ENCODE measurements around the gene LINC00632.
"Not testable (repeated sequence)": the region's sequence is repeated elsewhere in the genome, so short reads cannot be mapped to it uniquely, and the experiment has no call there.

Gene LINC00632

DNA sequence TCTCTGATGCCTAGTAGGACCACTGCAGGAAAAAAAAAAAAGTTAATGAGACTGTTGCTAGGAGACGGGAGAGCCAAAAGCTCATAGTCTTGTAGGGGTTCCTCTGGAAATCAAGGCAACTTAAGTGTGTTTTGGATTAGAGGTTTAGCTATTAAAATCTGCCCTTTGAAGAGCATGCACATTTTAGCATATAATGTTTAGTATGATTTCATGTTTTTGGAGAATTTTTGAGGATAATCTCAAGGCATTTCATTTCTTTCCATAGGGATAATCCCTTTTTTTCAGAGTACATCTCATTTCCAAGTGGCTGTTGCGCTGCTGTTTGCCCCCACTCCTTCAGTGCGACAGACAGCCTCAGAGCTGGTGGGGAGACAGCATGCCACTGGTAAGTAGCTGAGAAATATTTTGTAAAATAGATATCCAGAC is at the start of gene LINC00632:
TSS of gene LINC00632 (plus strand) at position 339 of the 426 bp plus-strand sequence.
- no peak for DNase-seq

DNA sequence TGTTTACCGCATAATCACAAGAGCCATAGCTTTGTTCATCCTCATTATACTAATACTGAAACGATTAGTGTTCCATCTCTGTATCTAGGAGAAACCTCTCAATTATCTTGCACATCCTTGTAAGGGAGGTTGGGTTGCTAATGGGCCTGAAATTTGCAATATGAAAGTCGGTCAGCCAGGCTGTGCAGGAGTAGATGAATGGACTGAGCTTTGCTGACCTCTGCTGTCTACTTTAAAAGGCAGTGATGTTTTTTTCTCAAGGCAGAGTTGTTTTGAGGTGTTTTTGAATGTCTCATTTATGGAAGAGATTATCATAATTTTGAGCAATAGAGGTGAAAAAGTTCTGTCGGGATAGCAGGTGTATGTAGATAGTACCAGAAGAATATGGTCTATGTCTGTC is 47.9 kb upstream of the LINC00632 start:
- no peak for DNase-seq

DNA sequence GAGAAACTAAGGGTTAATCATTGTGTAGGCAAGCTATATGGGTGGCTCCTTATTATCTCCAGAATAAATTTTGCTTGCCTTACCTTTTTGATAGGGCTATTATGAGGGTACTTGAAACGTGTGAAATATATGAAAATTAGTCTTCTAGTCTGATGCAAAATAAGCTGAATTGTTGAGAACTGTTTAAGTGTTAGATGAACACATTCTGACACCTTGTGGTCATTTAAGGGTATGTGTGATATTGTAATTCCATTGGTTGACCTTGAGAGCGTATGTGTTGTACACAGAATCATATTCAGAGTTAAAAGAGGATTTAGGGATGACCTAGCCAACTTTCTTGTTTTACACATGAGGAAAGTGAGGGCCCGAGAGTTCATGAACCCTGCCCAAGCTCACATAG is 44.6 kb upstream of the LINC00632 start:
- DNase-seq: peak; percentile 4

DNA sequence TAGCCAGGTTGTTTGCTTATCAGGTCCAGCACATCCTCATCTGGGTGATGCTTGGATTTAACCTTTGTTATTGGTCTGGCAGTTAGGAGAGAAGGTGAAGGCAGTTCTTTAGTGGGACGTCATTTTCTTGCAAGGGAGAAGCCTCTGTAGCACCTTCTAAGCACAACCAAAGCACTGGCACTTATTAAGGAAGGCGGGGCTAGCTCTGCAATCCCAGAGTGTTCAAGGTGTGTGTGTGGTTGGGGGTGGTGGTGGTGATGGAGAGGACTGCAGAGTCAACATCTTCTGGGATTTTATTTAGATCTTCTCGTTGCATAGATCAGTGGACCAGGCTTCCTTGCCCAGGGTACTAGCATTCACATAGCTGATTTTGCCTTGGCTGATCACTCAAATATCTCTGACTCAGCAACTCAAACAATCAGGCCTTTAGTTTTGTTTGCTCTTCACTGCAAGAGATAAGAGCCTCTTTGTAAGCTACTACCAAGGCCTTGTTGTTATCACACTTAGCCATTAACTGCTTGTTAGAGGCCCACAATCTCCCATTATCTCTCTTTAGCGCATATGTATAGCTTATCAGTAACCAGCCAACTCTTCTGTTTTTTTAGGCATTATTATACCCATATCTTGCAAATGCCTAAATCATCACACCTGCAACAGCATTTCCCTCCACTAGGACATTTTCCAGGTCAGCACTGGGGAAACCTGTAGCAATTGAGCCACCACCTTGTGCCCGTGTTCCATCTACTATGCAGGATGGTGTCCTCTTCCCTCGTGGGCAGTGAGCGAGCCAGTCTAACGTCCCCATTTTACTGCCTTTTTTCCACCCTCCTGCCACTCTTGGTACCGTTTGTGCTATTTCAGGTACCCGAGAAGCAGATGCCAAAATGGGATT is 36.5 kb upstream of the LINC00632 start:
- DNase-seq: no peak

DNA sequence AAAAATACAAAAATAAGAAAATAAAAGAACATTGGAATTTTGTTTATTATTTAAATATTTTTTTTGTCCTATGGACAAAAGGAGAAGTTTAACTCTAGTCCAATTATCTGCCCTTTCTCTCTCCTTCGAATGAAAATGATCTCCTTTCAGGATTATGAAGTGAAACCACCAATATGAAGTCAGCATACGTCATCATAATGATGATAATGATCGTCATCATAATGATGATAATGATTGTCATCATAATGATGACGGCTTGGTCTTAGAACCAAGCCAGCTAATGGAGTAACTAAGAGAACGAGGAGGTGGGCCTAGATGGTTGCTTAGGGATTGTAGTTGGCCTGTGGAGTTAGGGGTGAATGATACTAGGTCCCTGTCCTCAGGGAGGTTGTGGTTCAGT is 21.9 kb upstream of the LINC00632 start:
- no peak for DNase-seq

DNA sequence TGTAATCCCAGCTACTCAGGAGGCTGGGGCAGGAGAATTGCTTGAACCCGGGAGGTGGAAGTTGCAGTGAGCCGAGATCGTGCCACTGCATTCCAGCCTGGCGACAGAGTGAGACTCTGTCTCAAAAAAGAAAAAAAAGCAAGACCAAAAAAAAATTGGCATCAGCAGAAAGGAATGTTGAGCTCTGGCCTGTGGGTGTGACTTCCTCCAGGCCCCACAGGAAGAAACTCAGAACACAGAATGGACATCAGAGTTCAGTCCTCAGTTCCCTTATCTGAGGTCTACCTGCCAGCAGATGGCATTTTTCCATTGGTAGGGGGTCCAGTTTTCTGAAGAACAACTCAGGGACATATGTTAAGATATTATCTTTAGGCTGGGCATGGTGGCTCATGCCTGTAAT is 18.0 kb upstream of the LINC00632 start:
- DNase-seq: not testable (repeated sequence)

DNA sequence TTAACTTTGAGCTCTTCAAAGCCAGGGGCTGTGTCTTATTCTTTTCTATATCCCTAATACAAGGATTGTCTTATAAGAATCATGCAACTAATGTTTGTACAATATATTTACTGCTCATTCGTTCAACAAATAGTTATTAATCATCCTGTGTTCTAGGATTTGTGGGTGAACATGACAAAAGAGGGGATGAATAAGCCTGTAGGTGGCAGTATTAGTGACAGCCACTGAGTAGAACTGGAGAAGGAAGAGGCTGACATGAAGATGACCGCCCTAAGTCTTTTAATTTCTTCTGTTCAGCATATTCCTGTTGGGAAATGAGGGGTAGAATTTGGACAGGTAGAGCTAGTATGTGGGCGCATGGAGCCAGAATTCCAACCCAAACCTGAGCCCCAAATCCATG is 11.9 kb upstream of the LINC00632 start:
- DNase-seq: peak; percentile 1

DNA sequence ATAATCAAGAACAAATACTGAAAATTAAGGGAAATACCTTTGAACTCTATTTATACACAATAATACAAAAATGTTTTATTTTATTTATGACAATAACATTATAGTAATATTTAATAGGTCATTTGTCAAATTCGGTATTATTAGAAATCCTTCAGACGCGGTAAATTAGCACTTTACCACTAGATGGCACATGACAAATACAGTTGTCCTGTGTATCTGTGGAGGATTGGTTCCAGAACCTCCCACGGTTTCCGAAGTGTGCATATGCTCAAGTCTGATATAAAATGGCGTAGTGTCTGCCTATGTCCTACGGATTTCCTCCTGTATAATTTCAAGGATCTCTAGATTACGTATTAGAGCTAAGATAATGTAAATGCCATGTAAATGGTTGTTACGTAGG is 8.1 kb upstream of the LINC00632 start:
- peak; percentile 19 for DNase-seq

DNA sequence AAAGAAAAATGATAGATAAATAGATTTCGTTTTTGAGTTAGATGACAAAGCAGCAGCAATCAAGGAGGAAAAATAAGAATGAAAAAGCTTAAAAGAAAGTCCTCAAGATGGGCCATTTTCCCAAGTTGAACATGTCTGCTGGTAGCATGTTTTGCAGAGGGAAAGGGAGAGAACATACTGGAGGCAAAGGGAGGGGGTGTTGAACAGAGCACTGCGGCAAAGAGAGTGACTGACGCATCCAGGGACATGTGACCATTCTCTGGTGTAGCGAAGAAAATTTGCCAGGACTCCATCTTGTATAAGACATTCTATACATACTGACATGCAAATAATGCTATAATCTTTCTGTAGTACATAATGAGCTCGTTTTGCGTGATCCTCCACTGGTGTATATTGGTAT is 1.2 kb downstream of the LINC00632 start:
- no peak for DNase-seq

DNA sequence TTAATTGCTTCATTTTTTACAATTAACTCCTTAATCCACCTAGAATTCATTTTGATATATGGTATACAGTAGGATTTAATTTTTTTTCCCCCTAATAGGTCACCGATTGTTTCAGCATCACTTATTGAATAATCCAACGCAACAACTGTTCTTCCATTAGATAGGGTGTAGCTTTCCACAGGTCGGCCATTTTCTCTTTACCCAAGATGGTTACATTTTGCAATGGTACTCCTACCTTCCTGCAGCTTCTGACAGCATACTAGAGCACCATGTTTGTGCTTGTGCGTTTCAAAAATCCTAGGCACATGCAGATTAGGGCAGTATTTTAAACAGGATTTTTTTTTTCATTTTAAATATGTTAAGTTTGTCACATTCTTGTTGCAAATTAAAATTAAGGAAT is 2.3 kb downstream of the LINC00632 start:
- no peak for DNase-seq

DNA sequence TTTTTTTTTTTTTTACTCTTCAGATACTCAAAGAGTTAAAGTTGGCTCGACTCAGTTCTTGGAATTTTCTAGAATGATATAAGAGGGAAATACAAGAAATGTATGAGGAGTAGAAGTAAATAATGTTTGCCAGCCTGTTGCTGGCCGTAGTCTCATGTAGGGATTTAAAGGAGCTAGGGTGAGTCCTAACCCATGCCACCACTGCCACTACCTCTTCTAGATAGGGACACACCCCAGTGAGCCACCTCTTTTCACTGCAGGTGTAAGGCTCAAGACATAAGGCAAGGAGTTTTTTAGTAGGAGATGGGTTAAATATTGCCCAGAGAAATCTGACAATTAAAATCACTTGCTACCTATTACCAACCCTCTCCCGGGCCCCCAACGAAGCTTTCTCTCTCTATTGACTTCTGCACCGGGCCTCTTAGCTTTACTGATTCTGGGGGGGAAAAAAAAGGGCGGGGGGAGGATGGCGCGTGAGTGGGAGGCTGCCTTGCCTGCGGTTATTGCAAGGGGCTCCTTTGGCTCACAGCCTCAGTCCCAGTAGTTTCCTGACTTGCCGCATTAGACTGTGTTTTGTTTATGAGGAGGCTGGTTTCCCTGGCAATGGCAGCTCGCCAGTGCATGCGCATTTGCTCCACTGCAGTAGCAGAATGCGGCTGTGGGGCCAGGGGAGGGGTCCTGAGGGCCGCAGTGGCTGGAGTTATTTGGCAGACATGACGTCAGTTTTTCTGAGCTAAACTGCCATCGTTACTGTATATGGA is 3.0 kb downstream of the LINC00632 start:
- peak; percentile 44 for DNase-seq

DNA sequence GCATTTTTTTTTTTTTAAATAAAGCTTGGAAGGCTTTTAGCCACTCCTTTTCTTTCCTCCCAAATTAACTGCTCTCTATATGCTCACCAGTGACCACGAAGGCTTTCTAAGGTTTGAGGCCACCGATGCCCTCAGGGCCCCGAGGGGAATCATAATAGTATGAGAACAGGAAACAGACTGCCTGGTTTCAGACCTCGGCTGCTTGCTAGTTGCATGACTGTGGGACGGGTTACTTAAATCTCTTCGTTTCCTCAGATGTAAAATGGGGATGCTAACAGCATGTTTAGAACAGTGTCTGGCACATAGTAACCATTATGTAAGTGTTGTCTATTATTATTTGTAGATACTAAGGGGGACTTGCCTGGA is 3.6 kb downstream of the LINC00632 start:
- peak; percentile 9 for DNase-seq

DNA sequence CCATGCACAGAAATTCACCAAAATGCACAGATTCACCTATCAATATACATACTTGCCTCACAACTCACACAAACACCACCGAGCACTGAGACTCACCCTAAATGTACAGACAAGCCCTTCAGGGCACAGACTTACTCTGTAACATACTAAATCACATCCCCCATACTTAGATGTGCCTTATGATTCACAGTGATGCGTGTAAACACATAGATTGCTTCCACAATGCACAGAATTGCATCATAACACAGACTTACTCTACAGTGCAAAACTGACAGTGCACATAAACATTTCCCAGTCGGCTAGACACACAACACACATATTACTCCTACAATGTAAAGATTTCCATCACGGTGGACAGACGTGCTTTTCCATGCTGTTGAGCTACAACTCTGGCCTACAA is 6.2 kb downstream of the LINC00632 start:
- no peak for DNase-seq

DNA sequence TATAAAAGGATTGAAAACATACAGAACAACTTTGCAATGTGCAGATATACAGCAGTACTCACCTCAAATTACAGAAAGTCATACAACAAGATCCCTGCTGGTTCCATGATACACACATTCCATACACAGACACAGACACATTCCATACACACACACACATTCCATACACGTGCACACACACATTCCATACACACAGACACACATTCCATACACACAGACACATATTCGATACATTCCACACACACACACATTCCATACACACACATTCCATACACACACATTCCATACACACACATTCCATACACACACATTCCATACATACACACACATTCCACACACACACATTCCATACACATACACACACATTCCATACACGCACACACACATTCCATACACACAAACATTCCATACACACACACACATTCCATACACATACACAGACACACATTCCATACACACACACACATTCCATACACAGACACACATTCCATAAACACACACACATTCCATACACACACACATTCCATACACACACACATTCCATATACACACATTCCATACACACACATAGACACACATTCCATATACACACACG is 13.7 kb downstream of the LINC00632 start:
- no peak for DNase-seq

DNA sequence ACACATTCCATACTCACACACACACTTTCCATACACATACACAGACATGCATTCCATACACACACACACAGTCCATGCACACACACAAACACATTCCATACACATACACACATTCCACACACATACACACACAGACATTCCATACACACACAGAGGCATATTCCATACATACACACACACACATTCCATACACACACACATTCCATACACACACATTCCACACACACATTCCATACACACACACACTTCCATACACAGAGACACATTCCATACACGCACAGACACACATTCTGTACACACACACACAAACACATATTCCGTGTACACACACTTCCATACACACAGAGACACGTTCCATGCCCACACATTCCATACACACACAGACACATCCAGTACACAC is 14.8 kb downstream of the LINC00632 start:
- DNase-seq: no peak

DNA sequence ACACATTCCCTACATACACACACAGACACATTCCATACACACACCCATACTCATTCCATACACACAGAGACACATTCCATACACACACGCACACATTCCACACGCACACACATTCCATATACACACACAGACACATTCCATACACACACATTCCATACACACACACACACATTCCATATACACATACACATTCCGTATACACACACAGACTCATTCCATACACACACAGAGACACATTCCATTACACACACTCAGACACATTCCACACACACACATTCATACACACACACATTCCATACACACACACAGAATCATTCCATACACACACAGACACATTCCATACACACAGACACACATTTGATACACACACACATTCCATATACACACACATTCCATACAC is 15.2 kb downstream of the LINC00632 start:
- DNase-seq: no peak

DNA sequence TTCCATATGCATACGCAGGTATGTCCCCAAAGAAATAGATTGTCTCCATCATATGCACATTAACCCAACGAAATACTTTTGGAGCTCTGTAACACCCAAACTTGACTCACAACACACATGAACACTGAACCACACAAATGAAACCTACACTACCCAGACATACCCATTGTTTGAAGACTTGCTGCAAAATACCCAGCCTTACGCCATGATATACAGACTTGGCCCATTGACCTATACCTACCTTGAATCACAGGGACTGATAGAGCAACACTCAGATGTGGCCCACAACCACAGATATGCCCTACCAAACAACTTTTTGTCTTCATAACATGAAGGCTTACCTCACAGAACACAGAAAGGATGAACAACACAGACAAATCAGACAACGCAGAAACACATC is 15.9 kb downstream of the LINC00632 start:
- no peak for DNase-seq

DNA sequence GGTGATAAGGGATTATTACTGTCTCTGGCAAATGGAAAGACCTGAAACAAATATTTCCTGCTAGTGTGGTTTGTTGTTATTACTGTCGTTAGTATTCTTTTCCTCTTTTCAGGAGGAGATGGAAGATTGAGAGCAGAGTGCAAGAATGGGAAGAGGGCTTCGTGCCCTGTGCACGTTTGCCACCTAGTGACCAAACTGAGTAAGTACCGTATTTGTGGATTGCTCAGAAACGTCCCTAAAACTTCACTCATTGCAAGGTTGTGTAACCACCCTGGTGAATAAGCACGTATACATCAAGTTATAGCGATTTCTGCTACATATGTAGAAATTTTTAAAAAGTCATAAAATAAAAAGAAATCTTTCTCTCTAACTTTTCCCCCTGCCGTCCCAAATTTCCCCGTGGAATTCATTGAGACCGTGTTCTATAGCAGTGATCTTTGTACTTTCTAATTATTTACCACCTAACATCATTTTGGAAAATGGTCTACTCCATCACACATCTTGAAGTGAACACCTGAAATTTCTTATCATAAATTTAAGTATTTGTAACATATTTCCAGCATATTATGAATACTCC is 24.3 kb downstream of the LINC00632 start:
- DNase-seq: peak; percentile 44

DNA sequence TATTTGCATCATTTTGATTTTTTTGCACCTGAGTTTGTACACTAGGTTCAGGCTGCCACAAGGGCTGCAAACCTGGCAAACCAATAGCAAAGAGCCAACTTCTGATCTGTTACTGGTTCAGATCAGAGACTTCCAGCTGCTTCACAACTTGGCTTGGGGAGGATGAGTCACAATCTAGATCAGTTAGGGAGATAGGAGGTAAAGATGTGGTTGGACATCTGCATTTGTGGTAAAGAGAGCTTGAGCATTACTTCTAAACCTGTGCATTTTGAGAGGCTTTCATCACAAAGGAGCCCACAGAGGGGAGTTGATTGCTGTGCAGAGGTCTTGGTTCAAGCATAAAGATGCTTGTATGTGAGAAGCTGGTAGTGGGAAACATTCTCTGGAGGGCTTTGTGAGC is 34.5 kb downstream of the LINC00632 start:
- peak; percentile 67 for DNase-seq

DNA sequence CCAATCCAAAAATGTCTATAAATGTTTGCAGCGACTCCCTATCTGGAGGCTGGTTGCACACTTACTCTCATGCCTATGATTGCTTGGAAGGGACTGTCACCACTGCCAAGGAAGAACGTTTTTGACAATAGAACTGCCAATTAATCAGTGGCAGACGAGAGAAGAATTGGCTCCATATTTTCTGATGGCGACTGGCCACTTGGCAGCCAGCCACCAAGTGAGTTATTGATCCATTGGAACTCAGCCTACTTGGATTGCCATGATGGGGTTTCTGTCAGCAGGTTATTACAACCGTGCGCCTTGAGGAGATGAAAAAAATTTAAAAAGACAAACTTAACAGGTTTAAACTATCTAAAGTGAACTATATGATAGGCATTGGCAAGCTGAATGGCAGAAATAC is 47.4 kb downstream of the LINC00632 start:
- DNase-seq: no peak

DNA sequence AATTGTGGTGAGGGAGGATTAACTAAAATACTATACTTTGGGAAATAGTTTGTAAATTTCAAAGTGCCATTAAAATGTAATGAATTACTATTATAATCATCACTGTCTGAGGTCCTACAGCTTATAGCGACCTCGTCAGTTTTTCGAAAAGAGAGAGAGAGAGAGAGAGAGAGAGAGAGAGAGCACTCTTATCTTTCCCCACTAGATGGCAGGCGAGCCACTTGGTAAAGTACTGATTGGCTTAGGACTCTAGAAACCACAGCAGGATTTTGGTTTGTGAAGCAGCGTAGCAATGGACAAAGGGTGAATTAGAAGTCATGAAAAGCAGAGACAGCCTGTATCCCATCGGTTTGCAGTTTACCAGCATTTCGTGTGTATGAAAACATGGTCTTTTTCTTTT is 52.5 kb downstream of the LINC00632 start:
- peak; percentile 60 for DNase-seq

DNA sequence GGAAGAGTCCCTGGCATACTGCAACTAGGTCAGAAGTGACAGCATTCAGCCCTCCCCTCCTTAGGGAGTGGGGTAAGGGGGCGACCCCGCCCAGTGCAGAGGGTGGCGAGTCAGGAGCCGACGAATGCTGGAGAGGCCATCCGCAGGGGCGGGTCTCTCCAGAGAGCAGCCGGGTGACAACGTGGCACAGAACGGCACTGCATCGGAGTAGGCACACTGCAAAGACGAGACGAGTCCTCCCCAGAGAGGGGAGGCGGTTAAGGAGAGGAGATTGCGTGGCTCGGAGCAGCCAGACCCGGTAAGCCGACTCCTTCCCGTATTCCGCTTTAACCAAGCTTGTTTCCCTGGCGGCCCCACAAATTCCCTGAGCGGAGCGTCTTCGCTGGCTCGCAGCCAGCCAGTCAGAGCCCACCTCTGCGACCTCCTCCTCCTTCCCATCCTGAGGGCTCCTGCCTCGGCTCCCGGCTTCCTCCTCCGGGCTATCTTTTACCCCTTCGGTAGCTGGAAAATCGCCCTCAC is 54.9 kb downstream of the LINC00632 start:
- DNase-seq: peak; percentile 36

Data from activated CD4-positive, alpha-beta T cell treated with anti-CD3 and anti-CD28 coated beads, Interleukin-10, Interleukin-2, amounts not matched to agents 100 ng/mL and 50 ng/mL, durations not matched to agents 16 hours and 8 hours (primary cell).